ENCODE measurements around the gene ARAP3. TPM values are rescaled to one million over a fixed set of nuclear protein-coding genes. Genes with fewer than 3 reads are reported as not detected.

The ARAP3 gene
- total RNA-seq, 2 experiments from 2014 or later: 9.9 to 11.0 TPM

GRCh38 chr5:141656396-141656795, 25.6 kb downstream of the ARAP3 start:
- Mint-ChIP-seq H3K27me3 (no peaks in the 10 kb centered on the region), H3K4me1 (peaks cover 12% of the 10 kb centered on the region), H3K9me3 (ENCODE audit: low read depth) (no peaks in the 10 kb centered on the region), H3K27ac (no peak overlapping the region), H3K36me3 (peaks cover 3% of the 10 kb centered on the region), H3K4me3 (no peak overlapping the region)
- no peak for DNase-seq
- no peak for ATAC-seq
- CTCF ChIA-PET: interaction anchor here (0.8 kb wide), 1 partner anchor 9 kb away, joined by 3 read pairs; no protein-coding TSS in a partner anchor

- peaks cover 19% of the 10 kb centered on the region for H3K4me1 Mint-ChIP-seq
- CTCF ChIA-PET: interaction anchor here (0.7 to 1.3 kb wide), 2 partner anchors 10 to 25 kb away, joined by 3 to 6 read pairs; no protein-coding TSS in a partner anchor
- ATAC-seq (no peak), DNase-seq (no peak)
- no peak overlapping the region for H3K27ac Mint-ChIP-seq
- no peak overlapping the region for H3K4me3 Mint-ChIP-seq
- no peaks in the 10 kb centered on the region for H3K9me3 Mint-ChIP-seq (ENCODE audit: low read depth)
- H3K27me3 Mint-ChIP-seq: no peaks in the 10 kb centered on the region
- H3K36me3 Mint-ChIP-seq: peaks cover 3% of the 10 kb centered on the region
Observed at GRCh38 chr5:141655020-141655419, 27.0 kb downstream of the ARAP3 start.

- CTCF ChIA-PET: interaction anchor here (0.7 to 1.3 kb wide), 6 partner anchors 10 to 284 kb away, joined by 3 to 6 read pairs (median 4); partner anchors contain the start of genes PCDH1 and PCDHGB3
- Mint-ChIP-seq H3K9me3 (ENCODE audit: low read depth) (no peaks in the 10 kb centered on the region), H3K4me3 (no peak overlapping the region), H3K36me3 (peaks cover 3% of the 10 kb centered on the region), H3K27me3 (no peaks in the 10 kb centered on the region), H3K4me1 (peaks cover 22% of the 10 kb centered on the region), H3K27ac (no peak overlapping the region)
- ATAC-seq (no peak), DNase-seq (no peak)
Observed at GRCh38 chr5:141654298-141654697, 27.7 kb downstream of the ARAP3 start.

- ATAC-seq: no peak
- CTCF ChIA-PET: interaction anchor here (0.9 to 3.1 kb wide), 16 partner anchors 10 to 317 kb away, joined by 3 to 18 read pairs (median 6); partner anchors contain the start of genes DIAPH1, HDAC3, PCDH1 and RELL2
- peaks cover 27% of the 10 kb centered on the region for H3K4me1 Mint-ChIP-seq
- peaks cover 2% of the 10 kb centered on the region for H3K36me3 Mint-ChIP-seq
- no peak for DNase-seq
- H3K9me3 Mint-ChIP-seq (ENCODE audit: low read depth): no peaks in the 10 kb centered on the region
- no peaks in the 10 kb centered on the region for H3K27me3 Mint-ChIP-seq
- peak overlapping the region; percentile 93 for H3K4me3 Mint-ChIP-seq
- peak overlapping the region; percentile 69 for H3K27ac Mint-ChIP-seq
Observed at GRCh38 chr5:141651728-141652105, 30.3 kb downstream of the ARAP3 start.

DNA sequence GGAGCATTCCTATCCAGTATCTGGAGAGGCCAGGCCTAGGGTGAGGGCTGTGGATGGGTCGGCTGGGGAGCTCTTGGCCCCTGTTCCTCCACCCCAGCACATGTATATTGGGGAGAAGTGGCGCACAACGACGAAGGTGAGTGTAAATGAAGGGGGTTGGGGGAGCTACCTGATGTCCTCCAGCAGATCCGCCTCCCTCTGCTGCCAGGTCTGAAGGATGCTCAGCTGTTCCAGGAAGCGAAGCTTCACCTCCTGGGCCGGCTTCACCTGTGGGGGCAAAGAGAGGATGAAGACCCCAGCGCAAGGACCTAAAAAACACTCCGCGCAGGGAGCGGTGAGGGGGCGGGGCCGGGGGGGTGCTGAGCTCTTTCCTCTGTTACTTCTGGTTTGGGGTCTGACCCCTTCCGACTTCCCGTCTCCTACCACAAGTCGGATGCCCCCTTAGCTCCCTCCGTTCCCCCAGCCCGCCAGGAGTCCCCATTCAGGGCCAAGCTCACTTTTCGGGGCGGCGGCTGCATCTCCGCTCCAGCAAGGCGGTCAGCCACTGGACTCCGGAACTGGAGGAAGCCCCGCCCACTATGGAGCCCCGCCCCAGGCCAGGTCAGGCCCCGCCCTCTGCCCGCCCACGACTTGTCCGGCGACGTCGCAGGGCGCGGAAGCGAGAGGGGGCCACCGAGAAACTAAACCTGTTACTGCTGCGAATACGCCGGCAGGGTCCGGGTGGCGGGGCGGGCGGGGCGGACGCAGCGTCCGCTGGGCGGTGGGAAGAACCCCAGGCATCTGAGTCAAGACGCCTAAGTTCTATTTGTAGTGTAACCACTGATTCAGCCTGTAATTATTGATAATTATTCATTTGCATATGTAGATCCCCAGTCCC, 30.9 kb downstream of the ARAP3 start, which contains the start of gene FCHSD1:
TSS of gene FCHSD1 (minus strand) at position 568 of the 877 bp plus-strand sequence. CDS start at position 518, 50 bp downstream.
- H3K4me3 Mint-ChIP-seq: peak within 1 kb of the TSS; percentile 93
- peak; percentile 92 for DNase-seq
- H3K9me3 Mint-ChIP-seq (ENCODE audit: low read depth): no peaks in the 10 kb centered on the region
- no peaks in the 10 kb centered on the region for H3K27me3 Mint-ChIP-seq
- CTCF ChIA-PET: interaction anchor here (0.7 to 3.1 kb wide), 19 partner anchors 9 to 318 kb away, joined by 3 to 18 read pairs (median 5); partner anchors contain the start of genes DIAPH1, HDAC3, PCDH1 and RELL2
- H3K4me1 Mint-ChIP-seq: peaks cover 27% of the 10 kb centered on the region
- ATAC-seq: peak; percentile 98
- H3K36me3 Mint-ChIP-seq: peaks cover 4% of the 10 kb centered on the region
- peak within 1 kb of the TSS; percentile 95 for H3K27ac Mint-ChIP-seq

- no peaks in the 10 kb centered on the region for H3K9me3 Mint-ChIP-seq (ENCODE audit: low read depth)
- H3K27me3 Mint-ChIP-seq: no peaks in the 10 kb centered on the region
- DNase-seq: no peak
- peak overlapping the region; percentile 43 for H3K4me3 Mint-ChIP-seq
- peak overlapping the region; percentile 30 for H3K27ac Mint-ChIP-seq
- H3K4me1 Mint-ChIP-seq: peaks cover 27% of the 10 kb centered on the region
- ATAC-seq: no peak
- CTCF ChIA-PET: interaction anchor here (0.7 to 2.4 kb wide), 2 partner anchors 29 to 43 kb away, joined by 3 to 18 read pairs; no protein-coding TSS in a partner anchor
- peaks cover 7% of the 10 kb centered on the region for H3K36me3 Mint-ChIP-seq
Observed at GRCh38 chr5:141649972-141650371, 32.1 kb downstream of the ARAP3 start.

DNA sequence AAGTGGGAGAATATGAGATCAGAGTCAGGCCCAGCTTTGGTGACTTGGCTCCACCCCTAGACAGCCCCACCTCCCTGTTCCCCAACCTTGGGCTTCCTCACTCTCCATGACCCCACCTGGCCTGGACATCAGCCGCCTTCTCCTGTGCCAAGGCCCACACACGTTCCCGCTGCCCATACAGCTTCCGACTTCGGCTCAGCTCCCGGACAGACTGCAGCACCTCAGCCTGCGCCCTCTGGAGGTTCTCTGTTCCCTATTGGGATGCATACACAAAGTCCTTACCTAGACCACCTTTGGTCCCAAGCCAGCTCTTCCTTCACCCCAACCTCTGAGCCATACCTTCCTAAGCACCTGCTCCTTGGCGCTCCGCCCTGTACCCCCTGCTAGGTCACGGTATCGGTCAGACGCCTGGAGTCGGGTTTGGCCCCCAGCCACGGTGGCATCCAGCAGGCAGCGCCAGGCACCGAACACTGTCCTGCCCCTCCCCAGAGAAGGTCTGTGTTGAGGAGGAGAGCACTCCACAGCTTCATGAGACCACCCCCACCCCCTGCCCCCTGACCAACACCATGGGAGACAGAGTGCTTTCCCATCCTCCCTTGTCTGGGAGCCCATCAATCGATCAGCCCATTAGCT, 32.9 kb downstream of the ARAP3 start:
- Mint-ChIP-seq H3K9me3 (ENCODE audit: low read depth) (no peaks in the 10 kb centered on the region), H3K27ac (no peak overlapping the region), H3K4me3 (no peak overlapping the region), H3K36me3 (peaks cover 7% of the 10 kb centered on the region), H3K27me3 (no peaks in the 10 kb centered on the region), H3K4me1 (peaks cover 27% of the 10 kb centered on the region)
- ATAC-seq (no peak), DNase-seq (no peak)
- CTCF ChIA-PET: interaction anchor here (0.7 to 1.4 kb wide), 2 partner anchors 28 to 43 kb away, joined by 3 to 5 read pairs; no protein-coding TSS in a partner anchor

- H3K4me1 Mint-ChIP-seq: peaks cover 28% of the 10 kb centered on the region
- peaks cover 9% of the 10 kb centered on the region for H3K36me3 Mint-ChIP-seq
- CTCF ChIA-PET: interaction anchor here (0.9 to 1.5 kb wide), 4 partner anchors 11 to 44 kb away, joined by 3 to 5 read pairs (median 4); partner anchors contain the start of genes DIAPH1, HDAC3 and RELL2
- H3K27me3 Mint-ChIP-seq: no peaks in the 10 kb centered on the region
- H3K4me3 Mint-ChIP-seq: no peak overlapping the region
- H3K9me3 Mint-ChIP-seq (ENCODE audit: low read depth): no peaks in the 10 kb centered on the region
- no peak overlapping the region for H3K27ac Mint-ChIP-seq
- ATAC-seq (no peak), DNase-seq (no peak)
Observed at GRCh38 chr5:141647851-141648250, 34.2 kb downstream of the ARAP3 start.

DNA sequence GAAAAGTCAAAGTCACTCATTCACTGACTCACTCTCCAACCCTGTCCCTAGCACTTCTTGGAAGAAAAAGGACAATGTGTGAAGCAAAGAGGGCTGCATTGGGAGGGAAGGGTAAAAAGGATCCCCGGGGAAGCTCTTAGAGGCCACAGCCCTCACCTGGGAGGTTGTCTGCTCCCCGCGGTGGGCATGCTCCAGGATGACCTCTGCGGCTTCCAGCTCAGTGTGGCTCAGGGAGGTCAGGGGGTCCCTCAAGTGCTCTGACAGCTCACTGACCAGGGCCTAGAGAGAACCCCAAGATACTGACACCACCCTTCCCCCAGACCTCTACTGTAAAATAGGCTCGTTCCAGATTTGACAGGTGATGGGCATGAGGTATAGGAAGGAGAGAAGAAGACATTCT, 34.8 kb downstream of the ARAP3 start:
- no peaks in the 10 kb centered on the region for H3K9me3 Mint-ChIP-seq (ENCODE audit: low read depth)
- no peaks in the 10 kb centered on the region for H3K27me3 Mint-ChIP-seq
- peaks cover 9% of the 10 kb centered on the region for H3K36me3 Mint-ChIP-seq
- H3K4me3 Mint-ChIP-seq: no peak overlapping the region
- DNase-seq (no peak), ATAC-seq (no peak)
- H3K4me1 Mint-ChIP-seq: peaks cover 28% of the 10 kb centered on the region
- H3K27ac Mint-ChIP-seq: no peak overlapping the region
- CTCF ChIA-PET: interaction anchor here (0.9 to 2.3 kb wide), 6 partner anchors 10 to 83 kb away, joined by 3 to 9 read pairs (median 4); partner anchors contain the start of genes DIAPH1, HDAC3 and RELL2

- CTCF ChIA-PET: interaction anchor here (0.9 to 2.3 kb wide), 3 partner anchors 9 to 19 kb away, joined by 3 to 9 read pairs (median 3); partner anchors contain the start of genes HDAC3 and RELL2
- Mint-ChIP-seq H3K36me3 (peaks cover 15% of the 10 kb centered on the region), H3K9me3 (ENCODE audit: low read depth) (no peaks in the 10 kb centered on the region), H3K27ac (no peak overlapping the region), H3K27me3 (no peaks in the 10 kb centered on the region), H3K4me1 (peaks cover 32% of the 10 kb centered on the region), H3K4me3 (no peak overlapping the region)
- no peak for DNase-seq
- no peak for ATAC-seq
Observed at GRCh38 chr5:141646026-141646425, 36.0 kb downstream of the ARAP3 start.

- no peaks in the 10 kb centered on the region for H3K27me3 Mint-ChIP-seq
- peak; percentile 57 for DNase-seq
- peak; percentile 45 for ATAC-seq
- peaks cover 14% of the 10 kb centered on the region for H3K36me3 Mint-ChIP-seq
- peak overlapping the region; percentile 82 for H3K27ac Mint-ChIP-seq
- CTCF ChIA-PET: interaction anchor here (1.3 to 2.8 kb wide), 8 partner anchors 8 to 75 kb away, joined by 3 to 9 read pairs (median 6); partner anchors contain the start of genes DIAPH1 and FCHSD1
- no peak overlapping the region for H3K4me3 Mint-ChIP-seq
- no peaks in the 10 kb centered on the region for H3K9me3 Mint-ChIP-seq (ENCODE audit: low read depth)
- H3K4me1 Mint-ChIP-seq: peaks cover 36% of the 10 kb centered on the region
Observed at GRCh38 chr5:141641634-141642267, 40.3 kb downstream of the ARAP3 start.

GRCh38 chr5:141640698-141641097, 41.3 kb downstream of the ARAP3 start:
- peak overlapping the region; percentile 54 for H3K27ac Mint-ChIP-seq

More at GRCh38 chr5:141640698-141641097, 41.3 kb downstream of the ARAP3 start:
- Mint-ChIP-seq H3K9me3 (ENCODE audit: low read depth) (no peaks in the 10 kb centered on the region), H3K27me3 (no peaks in the 10 kb centered on the region), H3K36me3 (peaks cover 10% of the 10 kb centered on the region), H3K4me1 (peaks cover 43% of the 10 kb centered on the region), H3K4me3 (no peak overlapping the region)
- CTCF ChIA-PET: interaction anchor here (0.7 to 8.7 kb wide), 7 partner anchors 10 to 73 kb away, joined by 3 to 121 read pairs (median 6); partner anchors contain the start of genes DIAPH1 and FCHSD1
- ATAC-seq (no peak), DNase-seq (no peak)

Measured in activated CD8-positive, alpha-beta memory T cell treated with anti-CD3 and anti-CD28 coated beads, Interleukin-2, amount 10 ng/mL, durations not matched to agents 7 days and 5 days (primary cell).